Neural crest cell (in vitro differentiated cells): Measurements from ENCODE around the gene UBAP1L. TPM values are rescaled to one million over a fixed set of nuclear protein-coding genes. Genes with fewer than 3 reads are reported as not detected.
"Not testable (repeated sequence)": the region's sequence is repeated elsewhere in the genome, so short reads cannot be mapped to it uniquely, and the experiment has no call there.

Experiments
- DNase-seq: peaks from one replicate; pipeline ENCODE4 v3.0.0; 2021; ENCODE audit warnings: low read depth, mixed read lengths, low spot score
- H3K27ac Mint-ChIP-seq: one replicate; pipeline ENCODE4 v1.8.0; 2021; ENCODE audit warnings: mild to moderate bottlenecking, mixed read lengths; ENCODE audit not compliant: unreplicated experiment
- H3K27me3 Mint-ChIP-seq: 2 replicates; pipeline ENCODE4 v1.8.0; 2021; ENCODE audit warnings: low read depth, mild to moderate bottlenecking, mixed read lengths
- H3K36me3 Mint-ChIP-seq: 2 replicates; pipeline ENCODE4 v1.8.0; 2021; ENCODE audit warnings: low read depth, mild to moderate bottlenecking, mixed read lengths
- H3K4me1 Mint-ChIP-seq: 2 replicates; pipeline ENCODE4 v1.8.0; 2021; ENCODE audit warnings: mixed read lengths
- H3K4me3 Mint-ChIP-seq: one replicate; pipeline ENCODE4 v1.8.0; 2021; ENCODE audit warnings: mild to moderate bottlenecking, mixed read lengths
- H3K9me3 Mint-ChIP-seq: 2 replicates; pipeline ENCODE4 v1.8.0; 2021; ENCODE audit warnings: mixed read lengths
- total RNA-seq: library from RNA; stranded (reverse); gene quantifications from 2 replicates; pipeline ENCODE4 v1.2.1, GENCODE V29; 2021
- TF ChIP-seq, protein P1 (sequence below): fragments of 200-600 bp; sonication (generic); conservative IDR thresholded peaks from 2 replicates; pipeline ENCODE4 v1.5.0; 2021; ENCODE audit warnings: antibody characterized with exemption, mild to moderate bottlenecking

Gene UBAP1L
- total RNA-seq, 1 donor from 2014 or later, result 3.6 TPM

DNA sequence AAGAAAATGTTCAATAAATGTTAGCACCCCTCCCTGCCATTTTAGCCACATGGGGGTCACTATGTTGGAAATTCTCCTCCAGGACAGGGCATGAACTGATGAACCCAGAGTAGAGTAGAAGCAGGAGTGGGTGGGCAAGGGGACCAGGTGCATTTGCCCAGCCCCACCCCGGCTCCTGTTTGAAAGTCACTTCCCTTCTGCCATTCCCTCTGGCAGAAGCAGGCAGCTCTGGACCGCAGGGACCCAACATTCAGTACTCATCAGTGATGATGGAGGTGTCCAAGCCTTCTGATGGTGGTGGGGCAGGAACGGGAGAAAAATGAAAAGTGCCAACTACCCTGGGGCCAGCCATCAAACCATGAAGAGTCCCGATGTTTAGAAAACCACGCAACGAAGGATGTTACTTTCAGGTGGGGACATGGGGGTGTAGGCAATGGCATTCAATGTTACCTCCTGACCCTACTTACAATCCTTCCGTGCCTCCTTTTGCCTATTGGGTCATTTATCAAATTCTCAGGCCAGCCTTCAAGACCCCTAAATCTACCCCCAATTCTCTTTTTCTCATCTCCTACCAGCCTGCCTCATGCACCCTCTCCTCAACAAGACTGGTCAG, 17.2 kb downstream of the UBAP1L start:
- H3K4me3 Mint-ChIP-seq, result no peak overlapping the region
- H3K27me3 Mint-ChIP-seq, result no peaks in the 10 kb centered on the region
- peaks cover 9% of the 10 kb centered on the region for H3K4me1 Mint-ChIP-seq
- no peaks in the 10 kb centered on the region for H3K9me3 Mint-ChIP-seq
- TF ChIP-seq, protein P1, sequence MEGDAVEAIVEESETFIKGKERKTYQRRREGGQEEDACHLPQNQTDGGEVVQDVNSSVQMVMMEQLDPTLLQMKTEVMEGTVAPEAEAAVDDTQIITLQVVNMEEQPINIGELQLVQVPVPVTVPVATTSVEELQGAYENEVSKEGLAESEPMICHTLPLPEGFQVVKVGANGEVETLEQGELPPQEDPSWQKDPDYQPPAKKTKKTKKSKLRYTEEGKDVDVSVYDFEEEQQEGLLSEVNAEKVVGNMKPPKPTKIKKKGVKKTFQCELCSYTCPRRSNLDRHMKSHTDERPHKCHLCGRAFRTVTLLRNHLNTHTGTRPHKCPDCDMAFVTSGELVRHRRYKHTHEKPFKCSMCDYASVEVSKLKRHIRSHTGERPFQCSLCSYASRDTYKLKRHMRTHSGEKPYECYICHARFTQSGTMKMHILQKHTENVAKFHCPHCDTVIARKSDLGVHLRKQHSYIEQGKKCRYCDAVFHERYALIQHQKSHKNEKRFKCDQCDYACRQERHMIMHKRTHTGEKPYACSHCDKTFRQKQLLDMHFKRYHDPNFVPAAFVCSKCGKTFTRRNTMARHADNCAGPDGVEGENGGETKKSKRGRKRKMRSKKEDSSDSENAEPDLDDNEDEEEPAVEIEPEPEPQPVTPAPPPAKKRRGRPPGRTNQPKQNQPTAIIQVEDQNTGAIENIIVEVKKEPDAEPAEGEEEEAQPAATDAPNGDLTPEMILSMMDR, result no peak
- peaks cover 15% of the 10 kb centered on the region for H3K36me3 Mint-ChIP-seq
- no peak for DNase-seq
- no peak overlapping the region for H3K27ac Mint-ChIP-seq

DNA sequence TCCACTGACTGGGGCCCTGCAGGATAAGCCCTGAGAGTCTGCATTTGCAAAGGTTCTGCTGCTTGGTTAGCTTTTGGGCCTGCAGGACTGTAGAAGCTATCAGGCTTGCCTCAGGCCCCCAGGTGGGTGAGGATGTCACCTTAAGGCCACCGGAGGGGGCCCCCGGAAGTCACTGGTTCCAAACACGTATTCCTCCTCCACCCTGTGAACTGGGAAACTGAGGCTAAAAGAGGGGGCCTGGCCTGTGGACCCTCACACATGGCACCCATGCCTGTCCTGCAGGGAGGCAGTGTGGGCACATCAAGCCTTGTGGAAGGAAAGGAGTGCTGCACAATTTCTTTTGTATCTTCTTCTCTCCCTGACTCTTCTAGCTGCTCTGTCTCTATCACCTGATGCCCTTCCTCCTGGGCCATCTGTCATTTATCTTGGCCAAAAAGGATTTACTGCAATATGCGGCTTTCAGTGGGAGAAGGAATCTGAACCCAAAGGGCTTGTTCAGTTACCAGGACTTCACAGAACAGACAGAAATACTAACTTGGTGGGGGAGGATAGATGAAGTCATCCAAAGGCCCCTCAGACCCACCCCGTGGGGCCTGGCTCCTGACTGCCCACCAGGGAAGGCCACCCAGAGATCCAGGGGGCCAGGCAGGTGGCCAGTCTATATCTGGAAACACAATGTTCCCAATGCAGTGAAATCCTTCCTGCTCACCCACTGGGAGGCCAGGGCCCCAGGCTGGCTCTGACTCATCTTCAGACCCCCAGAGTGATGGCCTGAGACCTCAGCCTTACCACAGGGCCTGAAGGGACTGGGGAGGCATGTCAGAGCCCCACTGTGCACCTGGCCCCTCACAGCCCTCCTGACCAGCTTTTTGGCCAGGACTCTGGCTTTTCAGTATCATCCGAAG, 18.3 kb downstream of the UBAP1L start:
- no peak for DNase-seq
- Mint-ChIP-seq H3K4me1 (peaks cover 8% of the 10 kb centered on the region), H3K27me3 (no peaks in the 10 kb centered on the region), H3K9me3 (no peaks in the 10 kb centered on the region), H3K27ac (no peak overlapping the region), H3K4me3 (no peak overlapping the region), H3K36me3 (peaks cover 15% of the 10 kb centered on the region)
- TF ChIP-seq, protein P1, result no peak

DNA sequence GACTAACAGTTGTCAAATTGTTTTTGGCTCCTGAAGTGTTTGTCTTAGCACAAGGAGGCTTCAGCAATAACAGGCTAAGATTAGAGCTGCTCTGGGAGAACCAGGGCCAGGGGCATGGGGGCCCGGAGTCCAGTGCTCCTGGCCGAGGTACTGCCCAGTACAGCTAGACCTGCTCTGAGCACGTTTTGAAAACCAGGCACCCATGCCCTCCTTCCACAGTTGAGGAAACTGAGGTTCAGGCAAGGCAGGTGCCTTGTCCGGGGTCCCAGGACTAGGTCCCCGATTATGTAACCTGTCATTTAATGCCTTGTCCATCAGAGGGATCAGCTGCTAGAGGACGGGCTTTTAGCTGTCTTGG, 19.3 kb downstream of the UBAP1L start:
- Mint-ChIP-seq H3K4me1 (peaks cover 3% of the 10 kb centered on the region), H3K9me3 (no peaks in the 10 kb centered on the region), H3K36me3 (peaks cover 11% of the 10 kb centered on the region), H3K4me3 (no peak overlapping the region), H3K27ac (no peak overlapping the region), H3K27me3 (no peaks in the 10 kb centered on the region)
- TF ChIP-seq, protein P1, result no peak
- no peak for DNase-seq

DNA sequence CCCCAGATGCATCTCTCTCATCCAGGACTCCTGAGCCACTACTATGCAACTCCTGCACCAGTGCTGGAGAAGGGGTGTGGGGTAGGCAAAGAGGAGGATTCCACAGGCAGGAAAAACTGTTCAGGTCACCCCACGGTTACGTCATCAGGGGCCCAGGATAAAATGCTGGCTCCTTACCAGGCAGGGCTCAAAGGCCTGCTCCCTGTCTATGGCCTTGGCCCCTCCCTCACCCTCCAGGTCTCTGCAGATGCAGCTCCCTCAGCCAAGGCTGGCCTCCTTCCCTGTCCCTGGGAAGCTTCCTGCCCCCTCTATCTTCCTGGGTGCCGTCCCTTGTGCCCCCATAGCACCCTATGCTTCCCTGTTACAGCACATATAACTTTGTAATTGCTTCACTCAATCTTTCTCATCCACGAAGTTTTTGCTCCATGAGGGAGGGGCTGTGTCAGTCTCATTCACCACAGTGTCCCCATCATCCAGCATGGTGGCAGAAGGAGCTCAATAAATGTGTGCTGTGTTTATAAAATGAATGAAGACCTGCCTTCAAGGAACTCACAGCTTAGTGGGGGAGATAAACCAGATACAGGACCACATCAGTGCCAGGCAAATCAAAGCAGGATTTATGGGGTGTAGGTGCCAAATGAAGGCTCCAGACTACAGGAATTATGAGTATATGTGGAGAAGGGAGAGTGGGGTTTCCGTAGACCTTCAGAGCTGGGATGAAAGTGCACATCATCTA, 19.8 kb downstream of the UBAP1L start:
- H3K36me3 Mint-ChIP-seq, result peaks cover 11% of the 10 kb centered on the region
- H3K4me3 Mint-ChIP-seq, result no peak overlapping the region
- no peak for DNase-seq
- H3K27me3 Mint-ChIP-seq, result no peaks in the 10 kb centered on the region
- H3K4me1 Mint-ChIP-seq, result peaks cover 3% of the 10 kb centered on the region
- H3K27ac Mint-ChIP-seq, result no peak overlapping the region
- TF ChIP-seq, protein P1, result no peak
- H3K9me3 Mint-ChIP-seq, result no peaks in the 10 kb centered on the region

DNA sequence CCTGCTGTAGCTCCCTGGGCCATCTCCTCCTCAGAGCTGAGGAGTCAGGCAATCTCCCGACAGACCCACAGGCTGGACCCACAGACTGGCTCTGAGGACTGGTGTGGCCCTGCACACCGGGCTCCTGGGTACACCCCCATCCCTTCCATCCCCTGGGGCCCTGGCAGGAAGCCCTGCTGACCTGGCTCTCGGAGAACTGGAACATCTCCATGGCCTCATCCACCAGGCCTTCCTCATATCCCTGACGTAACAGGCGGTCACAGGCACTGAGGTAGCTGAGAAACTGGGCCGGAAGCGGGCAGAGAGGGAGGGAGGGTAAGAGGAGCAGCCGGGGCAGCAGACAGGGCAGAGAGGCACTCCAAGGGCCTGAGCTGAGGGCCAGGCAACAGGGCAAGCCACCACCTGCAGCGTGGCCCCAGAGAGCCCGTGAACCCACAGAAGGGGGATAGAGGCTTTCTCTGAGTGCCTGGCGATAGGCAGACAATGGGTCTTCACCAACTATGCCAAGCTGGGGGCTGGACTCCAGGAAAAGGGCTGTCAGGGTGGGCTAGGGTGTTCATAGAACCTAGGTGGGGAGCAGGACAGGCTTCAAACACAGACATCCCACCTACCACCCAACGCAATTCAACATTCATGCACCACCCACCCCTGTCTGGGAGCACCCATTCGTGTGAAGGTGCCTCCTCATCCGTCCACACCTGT, 20.6 kb downstream of the UBAP1L start:
- Mint-ChIP-seq H3K4me1 (peaks cover 4% of the 10 kb centered on the region), H3K36me3 (peaks cover 11% of the 10 kb centered on the region), H3K9me3 (no peaks in the 10 kb centered on the region), H3K27me3 (no peaks in the 10 kb centered on the region), H3K4me3 (no peak overlapping the region), H3K27ac (peak overlapping the region; percentile 80)
- TF ChIP-seq, protein P1, result no peak
- DNase-seq, result no peak

DNA sequence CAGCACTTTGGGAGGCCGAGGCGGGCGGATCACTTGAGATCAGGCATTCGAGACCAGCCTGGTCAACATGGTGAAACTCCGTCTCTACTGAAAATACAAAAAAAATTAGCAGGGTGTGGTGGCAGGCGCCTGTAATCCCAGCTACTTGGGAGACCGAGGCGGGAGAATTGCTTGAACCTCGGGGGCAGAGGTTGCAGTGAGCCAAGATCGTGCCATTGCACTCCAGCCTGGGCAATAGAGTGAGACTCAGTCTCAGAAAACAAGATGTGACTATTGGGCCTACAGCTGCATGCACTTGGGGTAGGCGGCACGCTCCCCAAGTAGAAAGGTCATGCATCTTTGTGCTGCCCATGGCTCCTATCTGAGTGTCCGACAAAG, 21.2 kb downstream of the UBAP1L start:
- not testable (repeated sequence) for DNase-seq, H3K4me1 Mint-ChIP-seq, H3K9me3 Mint-ChIP-seq, H3K36me3 Mint-ChIP-seq, H3K4me3 Mint-ChIP-seq, H3K27me3 Mint-ChIP-seq
- peak overlapping the region; percentile 92 for H3K27ac Mint-ChIP-seq
